GM12878 (cell line): ENCODE data around the gene FAM83G. TPM values are rescaled to one million over a fixed set of nuclear protein-coding genes. Genes with fewer than 3 reads are reported as not detected.

Experiments
- ATAC-seq: fragments of 200-7000 bp; cut with Tn5 transposase; 3 replicates; pipeline ENCODE4 v1.9.1; 2020; ENCODE audit warnings: mild to moderate bottlenecking, moderate library complexity
- BruUV-seq: library from RNA; stranded (reverse); fragments of 400-500 nt; replicated peaks from 2 replicates; lab custom pipeline; 2021; lab: Mats Ljungman, UMichigan
- CTCF ChIA-PET: fragments of 300-600 bp; sonication (Branson Sonifier 250); formaldehyde crosslinking; extraction: SDS; loops from one replicate; lab custom pipeline; 2021; ENCODE audit warnings: inconsistent platforms; lab: Yijun Ruan, JAX
- POLR2A ChIA-PET: fragments of 350-600 bp; formaldehyde crosslinking; extraction: SDS; loops from one replicate; lab custom pipeline; 2021; ENCODE audit warnings: inconsistent platforms; lab: Charles Lee
- RAD21 ChIA-PET: fragments of 300-600 bp; sonication (Branson Sonifier 250); formaldehyde crosslinking; loops from one replicate; lab custom pipeline; 2023; ENCODE audit warnings: antibody characterized with exemption; ENCODE audit not compliant: unreplicated experiment; lab: Charles Lee
- SMC1A ChIA-PET: fragments of 300-600 bp; sonication (Branson Sonifier 250); formaldehyde crosslinking; loops from one replicate; lab custom pipeline; 2023; ENCODE audit not compliant: unreplicated experiment, uncharacterized antibody; lab: Charles Lee
- DNase-seq: peaks from one replicate; pipeline ENCODE4 v3.0.0-alpha.2; 2011; ENCODE audit warnings: low read depth, low spot score
- FAIRE-seq: peaks from 3 replicates; lab custom pipeline; 2011; peaks lifted over from hg19 to GRCh38; lab: Jason Lieb, UNC
- H2AFZ ChIP-seq: 2 replicates; pipeline ENCODE4 v1.6.0; 2011; ENCODE audit warnings: low read depth, low read length, control low read depth; ENCODE audit not compliant: control insufficient read depth
- H3K27ac ChIP-seq: 2 replicates; pipeline ENCODE4 v1.5.1; 2011; ENCODE audit warnings: control low read depth; ENCODE audit not compliant: control insufficient read depth, insufficient read depth
- H3K27me3 ChIP-seq, 2 experiments: replicated peaks in 1 of 2; 2 replicates each; pipeline versions ENCODE4 v1.6.0 to v1.6.1; 2011; ENCODE audit warnings: low read length in 1 of 2; ENCODE audit not compliant: control insufficient read depth in 2 of 2, insufficient read depth in 2 of 2
- H3K36me3 ChIP-seq, 2 experiments: 2 replicates each; pipeline ENCODE4 v1.5.1; 2011; ENCODE audit warnings: low read length in 1 of 2; ENCODE audit not compliant: control insufficient read depth in 2 of 2, insufficient read depth in 2 of 2
- H3K4me1 ChIP-seq: 2 replicates; pipeline ENCODE4 v1.6.1; 2011; ENCODE audit warnings: mild to moderate bottlenecking, low read length, moderate library complexity, mixed read lengths; ENCODE audit not compliant: control insufficient read depth, insufficient read depth
- H3K4me2 ChIP-seq: 2 replicates; pipeline ENCODE4 v1.6.0; 2011; ENCODE audit warnings: control low read depth; ENCODE audit not compliant: control insufficient read depth, insufficient read depth
- H3K4me3 ChIP-seq: fragments of 200-600 bp; sonication (generic); 2 replicates; pipeline ENCODE4 v1.5.1; 2016
- H3K79me2 ChIP-seq: 2 replicates; pipeline ENCODE4 v1.6.0; 2011; ENCODE audit warnings: low read length; ENCODE audit not compliant: control insufficient read depth, insufficient read depth
- H3K9ac ChIP-seq: 2 replicates; pipeline ENCODE4 v1.8.0; 2011; ENCODE audit warnings: low read length, control low read depth, mixed read lengths; ENCODE audit not compliant: control insufficient read depth, insufficient read depth
- H3K9me3 ChIP-seq: replicated peaks from 3 replicates; pipeline ENCODE4 v1.5.1; 2011; ENCODE audit warnings: mild to moderate bottlenecking, low read length; ENCODE audit not compliant: control insufficient read depth, insufficient read depth
- H4K20me1 ChIP-seq: 2 replicates; pipeline ENCODE4 v1.6.0; 2011; ENCODE audit not compliant: control insufficient read depth, insufficient read depth
- BACH1 ChIP-seq: fragments of 450-650 bp; IDR thresholded peaks from 2 replicates; pipeline ENCODE4 v1.6.1; 2017; ENCODE audit warnings: mild to moderate bottlenecking, borderline replicate concordance
- CHD1 ChIP-seq: IDR thresholded peaks from 2 replicates; pipeline ENCODE4 v1.6.1; 2012; ENCODE audit warnings: low read depth, low read length, improper control_type of control experiment
- IRF3 ChIP-seq: fragments of 450-650 bp; IDR thresholded peaks from 2 replicates; pipeline ENCODE4 v1.6.1; 2014; ENCODE audit warnings: mild to moderate bottlenecking
- SREBF2 ChIP-seq: IDR thresholded peaks from 2 replicates; pipeline ENCODE4 v1.6.1; 2012; ENCODE audit warnings: mild to moderate bottlenecking, low read length
- SUPT20H ChIP-seq: IDR thresholded peaks from 2 replicates; pipeline ENCODE4 v1.6.1; 2011; ENCODE audit warnings: low read depth, mild to moderate bottlenecking, low read length, moderate library complexity, borderline replicate concordance; ENCODE audit not compliant: control insufficient read depth
- TBL1XR1 ChIP-seq: IDR thresholded peaks from 2 replicates; pipeline ENCODE4 v1.6.1; 2012; ENCODE audit warnings: low read depth, low read length, improper control_type of control experiment
- ZNF274 ChIP-seq: IDR thresholded peaks from one replicate; pipeline ENCODE4 v1.8.0; 2011; ENCODE audit not compliant: insufficient read length, insufficient read depth
- WGBS: methylation state at CpG from one replicate; pipeline ENCODE4 v1.1.6; 2016; ENCODE audit warnings: low lambda C conversion rate; ENCODE audit not compliant: insufficient replicate concordance, insufficient coverage; ENCODE audit errors: missing lambda C conversion rate; 5-methylcytosine and 5-hydroxymethylcytosine counted together
- in situ Hi-C: fragments of 300-500 bp; cut with MboI; formaldehyde crosslinking; loops from 9 replicates; pipeline ENCODE4 v1.14.3; 2018; ENCODE audit warnings: mixed read lengths
- intact Hi-C: fragments of 100-400 bp; cut with micrococcal nuclease; formaldehyde crosslinking; loops from one replicate; pipeline ENCODE4 v1.14.2; 2022; ENCODE audit not compliant: unreplicated experiment
- polyA plus RNA-seq, 11 experiments: library from polyadenylated mRNA; depleted of rRNA in 4 of 11; unstranded in 6 of 11; stranded (reverse) in 5 of 11; fragments of >200 nt; fragmentation: Nextera tagmentation in 4 of 11; fragmentation: Illumina TruSeq in 1 of 11; extraction: Ambion mirVana in 4 of 11; extraction: Trizol in 1 of 11; gene quantifications; 1 replicate in 1 of 11; 2 replicates in 10 of 11; pipeline versions ENCODE4 v1.2.1 to v1.2.3, GENCODE V29; 2011 to 2016; ENCODE audit warnings: inconsistent platforms in 2 of 11, missing spikeins in 2 of 11, low read depth in 1 of 11
- total RNA-seq, 4 experiments: library from RNA; depleted of rRNA in 3 of 4; stranded (reverse); fragments of >200 nt in 3 of 4; fragmentation: Illumina TruSeq in 1 of 4; extraction: Trizol in 1 of 4; gene quantifications; 2 replicates each; pipeline versions ENCODE4 v1.2.1 to v1.2.3, GENCODE V29; 2013 to 2021

FAM83G gene
- total and polyA plus RNA-seq, 10 of the 15 experiments (the other 5 are each of a cell fraction or from before 2014, with no cell fraction given): 0.03 to 16.7 (median 6.5) TPM

- TF ChIP-seq IRF3: no peak
Observed at GRCh38 chr17:18964550-18964949, 40.0 kb downstream of the FAM83G start (continued).

GRCh38 chr17:18964018-18964351 is 40.6 kb downstream of the FAM83G start:
- DNase-seq (no peak), ATAC-seq (no peak), FAIRE-seq (no peak)
- Histone ChIP-seq H3K27me3 (no peaks in the 10 kb centered on the region), H3K27ac (no peak overlapping the region), H3K9ac (no peak overlapping the region), H3K79me2 (no peaks in the 10 kb centered on the region), H3K4me3 (no peak overlapping the region), H3K36me3 (no peaks in the 10 kb centered on the region), H4K20me1 (no peaks in the 10 kb centered on the region), H3K4me1 (peaks cover 10% of the 10 kb centered on the region), H2AFZ (no peak overlapping the region), H3K9me3 (no peaks in the 10 kb centered on the region), H3K4me2 (no peak overlapping the region)
- ChIA-PET RAD21 (no interaction called here), SMC1A (no interaction called here), POLR2A (no interaction called here), CTCF (no interaction called here)
- TF ChIP-seq TBL1XR1 (no peak), SREBF2 (no peak), BACH1 (no peak), CHD1 (no peak), ZNF274 (no peak), SUPT20H (no peak)
- in situ Hi-C loops: no loop called here
- intact Hi-C loops: no loop called here
- 47% methylated on average over 5 of the region's 9 CpGs for WGBS
- no TSS peak for BruUV-seq
